Panc1 (cell line): Measurements from ENCODE around the gene MVB12A. TPM values are rescaled to one million over a fixed set of nuclear protein-coding genes. Genes with fewer than 3 reads are reported as not detected.

Source experiments
- ATAC-seq: fragments of 200-7000 bp; cut with Tn5 transposase; 2 replicates; pipeline ENCODE4 v1.9.1; 2020; ENCODE audit warnings: mild to moderate bottlenecking, moderate library complexity
- BruUV-seq: library from RNA; stranded (reverse); fragments of 400-500 nt; replicated peaks from 2 replicates; lab custom pipeline; 2021; lab: Mats Ljungman, UMichigan
- CTCF ChIA-PET: fragments of 300-600 bp; sonication (Branson Sonifier 250); formaldehyde crosslinking; loops from one replicate; lab custom pipeline; 2022; ENCODE audit warnings: antibody characterized with exemption; lab: Charles Lee
- POLR2A ChIA-PET: fragments of 300-600 bp; sonication (Branson Sonifier 250); formaldehyde crosslinking; loops from one replicate; lab custom pipeline; 2022; ENCODE audit warnings: antibody characterized with exemption; lab: Charles Lee
- DNase-seq: peaks from one replicate; pipeline ENCODE4 v3.0.0-alpha.2; 2010; ENCODE audit warnings: low read depth, low spot score
- H3K27ac ChIP-seq: 2 replicates; pipeline ENCODE4 v1.5.1; 2011; ENCODE audit warnings: mild to moderate bottlenecking, low read length, inconsistent platforms
- H3K27me3 ChIP-seq: fragments of 200-500 bp; sonication (Bioruptor generic); 2 replicates; pipeline ENCODE4 v1.6.0; 2014; ENCODE audit warnings: low read length, inconsistent platforms; ENCODE audit not compliant: control insufficient read depth, insufficient read depth
- H3K36me3 ChIP-seq: fragments of 200-500 bp; sonication (Bioruptor generic); 2 replicates; pipeline ENCODE4 v1.5.1; 2014; ENCODE audit warnings: inconsistent platforms, mild to moderate bottlenecking, low read length, moderate library complexity; ENCODE audit not compliant: control insufficient read depth, insufficient read depth
- H3K4me1 ChIP-seq: 2 replicates; pipeline ENCODE4 v1.5.1; 2011; ENCODE audit warnings: inconsistent platforms, mild to moderate bottlenecking, low read length, moderate library complexity; ENCODE audit not compliant: control insufficient read depth, insufficient read depth
- H3K4me3 ChIP-seq, 2 experiments: 2 replicates each; pipeline ENCODE4 v1.5.1; 2011 to 2012; ENCODE audit warnings: low read depth in 2 of 2, low read length in 2 of 2, mild to moderate bottlenecking in 2 of 2, inconsistent platforms in 1 of 2, moderate library complexity in 1 of 2
- H3K9me3 ChIP-seq: fragments of 200-500 bp; sonication (Bioruptor generic); 2 replicates; pipeline ENCODE4 v1.5.1; 2014; ENCODE audit warnings: low read depth, mild to moderate bottlenecking, inconsistent platforms, low read length, moderate library complexity; ENCODE audit not compliant: control insufficient read depth, insufficient read depth
- CTCF ChIP-seq: fragments of 450-650 bp; IDR thresholded peaks from 2 replicates; pipeline ENCODE4 v1.5.1; 2017; ENCODE audit warnings: mild to moderate bottlenecking
- POLR2AphosphoS5 ChIP-seq: IDR thresholded peaks from 2 replicates; pipeline ENCODE4 v1.6.1; 2012; ENCODE audit warnings: mild to moderate bottlenecking, low read depth, low read length, moderate library complexity
- REST ChIP-seq, 2 experiments: IDR thresholded peaks; 2 replicates each; pipeline ENCODE4 v1.6.1; 2011 to 2012; ENCODE audit warnings: low read depth in 2 of 2, control low read depth in 1 of 2, low read length in 1 of 2, mild to moderate bottlenecking in 1 of 2, moderate library complexity in 1 of 2; ENCODE audit not compliant: insufficient read depth in 1 of 2
- SIN3A ChIP-seq: IDR thresholded peaks from 2 replicates; pipeline ENCODE4 v1.6.1; 2012; ENCODE audit warnings: low read depth, mild to moderate bottlenecking, low read length, moderate library complexity, borderline replicate concordance; ENCODE audit not compliant: insufficient read depth
- TCF7L2 ChIP-seq: IDR thresholded peaks from 2 replicates; pipeline ENCODE4 v1.6.1; 2011; ENCODE audit warnings: mild to moderate bottlenecking, low read depth, low read length, inconsistent platforms
- in situ Hi-C: cut with HindIII; loops from 2 replicates; pipeline ENCODE4 v1.10.0; 2016; ENCODE audit warnings: low sequenced_read_pairs, low pct_unique_long_range_greater_than_20kb
- intact Hi-C: fragments of 100-400 bp; cut with micrococcal nuclease; formaldehyde crosslinking; loops from one replicate; pipeline ENCODE4 v1.10.0; 2022; ENCODE audit not compliant: unreplicated experiment
- total RNA-seq: library from RNA; stranded (reverse); gene quantifications from one replicate; pipeline ENCODE4 v1.2.1, GENCODE V29; 2021; ENCODE audit not compliant: unreplicated experiment

The MVB12A gene
- total RNA-seq, 1 experiment from 2014 or later: 42.1 TPM

- no peaks in the 10 kb centered on the region for H3K27me3 ChIP-seq
- TF ChIP-seq TCF7L2 (no peak), REST (IDR thresholded peaks at IDR 0.05; ENCODE audit: insufficient read depth in 1 of 2, low read depth in 2 of 2, low read length in 1 of 2) (no peak), POLR2AphosphoS5 (no peak), SIN3A (no peak), CTCF (no peak)
- DNase-seq (no peak), ATAC-seq (no peak)
- H3K36me3 ChIP-seq: no peaks in the 10 kb centered on the region
- in situ Hi-C loops (no loop called here), intact Hi-C loops (no loop called here)
- H3K9me3 ChIP-seq: no peaks in the 10 kb centered on the region
- no peak overlapping the region for H3K27ac ChIP-seq
- H3K4me3 ChIP-seq: no peak overlapping the region
- no TSS peak for BruUV-seq
- POLR2A ChIA-PET: interaction anchor here (0.7 kb wide), 1 partner anchor 122 kb away, joined by 4 read pairs; no protein-coding TSS in a partner anchor
- H3K4me1 ChIP-seq: no peaks in the 10 kb centered on the region
- CTCF ChIA-PET: interaction anchor here (0.6 kb wide), 1 partner anchor 15 kb away, joined by 4 read pairs; no protein-coding TSS in a partner anchor
Measured at GRCh38 chr19:17431417-17431816, 11.6 kb downstream of the MVB12A start.

- Histone ChIP-seq H3K27me3 (no peaks in the 10 kb centered on the region), H3K9me3 (no peaks in the 10 kb centered on the region), H3K27ac (no peak overlapping the region), H3K36me3 (no peaks in the 10 kb centered on the region), H3K4me1 (no peaks in the 10 kb centered on the region), H3K4me3 (no peak overlapping the region)
- BruUV-seq: no TSS peak
- CTCF ChIA-PET: no interaction called here
- no peak for TF ChIP-seq SIN3A
- no peak for TF ChIP-seq REST (IDR thresholded peaks at IDR 0.05; ENCODE audit: insufficient read depth in 1 of 2, low read depth in 2 of 2, low read length in 1 of 2)
- no peak for TF ChIP-seq CTCF
- no peak for TF ChIP-seq TCF7L2
- no peak for TF ChIP-seq POLR2AphosphoS5
- in situ Hi-C loops: no loop called here
- intact Hi-C loops: no loop called here
- no peak for DNase-seq
- no peak for ATAC-seq
- POLR2A ChIA-PET: no interaction called here
Measured at GRCh38 chr19:17435218-17435617, 15.4 kb downstream of the MVB12A start.
